HepG2 (cell line): Measurements from ENCODE around the gene ARL17B. TPM values are rescaled to one million over a fixed set of nuclear protein-coding genes. Genes with fewer than 3 reads are reported as not detected.

Source experiments
- HDAC2 ChIP-seq: sonication (generic); formaldehyde crosslinking; IDR thresholded peaks from 2 replicates; pipeline ENCODE4 v1.4.0; 2020; ENCODE audit warnings: missing genetic modification reagents
- NFKB2 ChIP-seq: sonication (generic); formaldehyde crosslinking; IDR thresholded peaks from 2 replicates; pipeline ENCODE4 v1.4.0; 2020; ENCODE audit warnings: missing genetic modification reagents, borderline replicate concordance
- RARG ChIP-seq: sonication (generic); formaldehyde crosslinking; IDR thresholded peaks from 2 replicates; pipeline ENCODE4 v1.4.0; 2020; ENCODE audit warnings: low read depth, mild to moderate bottlenecking, missing genetic modification reagents
- RFXAP ChIP-seq: sonication (generic); formaldehyde crosslinking; IDR thresholded peaks from 2 replicates; pipeline ENCODE4 v1.4.0; 2020; ENCODE audit warnings: missing genetic modification reagents, borderline replicate concordance
- SNAPC2 ChIP-seq: sonication (generic); formaldehyde crosslinking; IDR thresholded peaks from 2 replicates; pipeline ENCODE4 v1.8.1; 2022; ENCODE audit warnings: mild to moderate bottlenecking, missing genetic modification reagents
- TEAD3 ChIP-seq: optimal IDR thresholded peaks from 2 replicates; pipeline ENCODE3; 2016; ENCODE audit warnings: borderline replicate concordance
- XBP1 ChIP-seq: sonication (generic); formaldehyde crosslinking; IDR thresholded peaks from 2 replicates; pipeline ENCODE4 v1.5.0; 2020; ENCODE audit warnings: missing genetic modification reagents
- ZKSCAN1 ChIP-seq: fragments of 150-350 bp; IDR thresholded peaks from 2 replicates; pipeline ENCODE4 v1.6.1; 2014; ENCODE audit warnings: low read length
- ZNF138 ChIP-seq: sonication (generic); formaldehyde crosslinking; IDR thresholded peaks from 2 replicates; pipeline ENCODE4 v1.5.0; 2020; ENCODE audit warnings: mild to moderate bottlenecking, low read depth, missing genetic modification reagents
- ZNF232 ChIP-seq: sonication (generic); formaldehyde crosslinking; IDR thresholded peaks from 2 replicates; pipeline ENCODE4 v1.4.0; 2020; ENCODE audit warnings: missing genetic modification reagents, borderline replicate concordance
- ZNF317 ChIP-seq: sonication (generic); formaldehyde crosslinking; IDR thresholded peaks from 2 replicates; pipeline ENCODE4 v1.5.0; 2020; ENCODE audit warnings: mild to moderate bottlenecking, missing genetic modification reagents
- ZNF761 ChIP-seq: sonication (generic); formaldehyde crosslinking; conservative IDR thresholded peaks from 2 replicates; pipeline ENCODE4 v1.4.0; 2020; ENCODE audit warnings: mild to moderate bottlenecking, missing genetic modification reagents
- polyA plus RNA-seq, 8 experiments: library from polyadenylated mRNA; depleted of rRNA in 3 of 8; stranded (reverse) in 7 of 8; unstranded in 1 of 8; fragments of >200 nt; fragmentation: Illumina TruSeq in 4 of 8; extraction: Trizol in 4 of 8; gene quantifications; 2 replicates each; pipeline versions ENCODE4 v1.2.1 to v1.2.3, GENCODE V29; 2011 to 2016; ENCODE audit warnings: low read depth in 4 of 8, missing spikeins in 1 of 8, mixed read lengths in 1 of 8; ENCODE audit not compliant: insufficient read depth in 1 of 8
- total RNA-seq, 5 experiments: library from RNA; depleted of rRNA; stranded (reverse); fragments of >200 nt; fragmentation: Illumina TruSeq; extraction: Trizol; gene quantifications; 2 replicates each; pipeline ENCODE4 v1.2.3, GENCODE V29; 2016; ENCODE audit warnings: low read depth in 1 of 5
- TF ChIP-seq, protein P1 (sequence below): sonication (generic); formaldehyde crosslinking; IDR thresholded peaks from 2 replicates; pipeline ENCODE4 v1.4.0; 2020; ENCODE audit warnings: missing genetic modification reagents, borderline replicate concordance
- TF ChIP-seq, protein P2 (sequence below): sonication (generic); formaldehyde crosslinking; IDR thresholded peaks from 2 replicates; pipeline ENCODE4 v1.5.0; 2020; ENCODE audit warnings: missing genetic modification reagents
- TF ChIP-seq, protein P3 (sequence below): sonication (generic); formaldehyde crosslinking; IDR thresholded peaks from 2 replicates; pipeline ENCODE4 v1.4.0; 2020; ENCODE audit warnings: missing genetic modification reagents
- TF ChIP-seq, protein P4 (sequence below): sonication (generic); formaldehyde crosslinking; IDR thresholded peaks from 2 replicates; pipeline ENCODE4 v1.4.0; 2020; ENCODE audit warnings: missing genetic modification reagents
- TF ChIP-seq, protein P5 (sequence below): sonication (generic); formaldehyde crosslinking; IDR thresholded peaks from 2 replicates; pipeline ENCODE4 v1.4.0; 2020; ENCODE audit warnings: missing genetic modification reagents, mild to moderate bottlenecking, borderline replicate concordance

The ARL17B gene
- total and polyA plus RNA-seq, 2 of the 13 experiments (the other 11 are each of a cell fraction or from before 2014, with no cell fraction given), result 14.2 to 25.8 TPM

DNA sequence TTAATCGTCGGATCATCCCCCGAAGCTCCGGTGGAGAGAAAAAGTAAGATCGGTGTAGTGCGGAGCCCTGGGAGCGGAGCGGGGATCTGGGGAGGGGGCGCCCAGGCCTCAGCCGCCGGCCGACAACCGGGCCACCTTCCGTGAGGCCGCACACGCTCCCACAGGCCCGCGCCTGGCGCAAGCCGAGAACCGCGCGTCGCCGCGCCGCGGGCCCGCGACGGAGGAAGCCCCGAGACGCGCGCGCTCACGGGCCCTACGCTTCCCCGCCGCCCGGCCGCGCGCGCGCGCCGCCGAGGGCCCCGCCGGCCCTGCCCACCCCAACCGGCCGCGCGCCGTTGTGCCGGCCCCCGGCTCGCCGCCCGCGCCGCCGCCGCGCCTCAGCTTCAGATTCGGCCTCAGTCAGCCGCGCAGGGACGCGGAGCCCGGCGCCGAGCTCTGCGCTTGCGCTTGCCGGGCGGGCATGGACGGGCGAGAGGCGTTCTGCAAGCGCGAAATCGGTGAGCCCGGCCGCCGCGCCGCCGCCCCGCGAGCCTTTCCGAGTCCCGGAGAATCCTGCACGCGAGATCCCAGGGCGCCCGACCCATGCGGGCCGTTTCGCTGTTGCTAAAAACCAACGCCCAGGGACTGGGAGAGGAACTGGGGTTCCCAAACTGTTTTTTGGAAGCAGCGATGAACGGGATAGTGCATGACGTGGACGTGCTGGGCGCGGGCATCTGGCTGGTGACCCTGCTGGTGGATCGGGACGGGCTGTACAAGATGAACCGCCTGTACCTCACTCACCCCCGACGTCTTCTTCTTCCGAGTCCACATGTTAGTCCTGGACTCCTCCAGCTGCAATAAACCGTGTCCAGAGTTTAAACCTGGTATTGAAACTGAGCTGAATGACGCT, 94.7 kb downstream of the ARL17B start (continued):
- TF ChIP-seq HDAC2 (CRISPR knock-in tag), result no peak
- TF ChIP-seq, protein P1, sequence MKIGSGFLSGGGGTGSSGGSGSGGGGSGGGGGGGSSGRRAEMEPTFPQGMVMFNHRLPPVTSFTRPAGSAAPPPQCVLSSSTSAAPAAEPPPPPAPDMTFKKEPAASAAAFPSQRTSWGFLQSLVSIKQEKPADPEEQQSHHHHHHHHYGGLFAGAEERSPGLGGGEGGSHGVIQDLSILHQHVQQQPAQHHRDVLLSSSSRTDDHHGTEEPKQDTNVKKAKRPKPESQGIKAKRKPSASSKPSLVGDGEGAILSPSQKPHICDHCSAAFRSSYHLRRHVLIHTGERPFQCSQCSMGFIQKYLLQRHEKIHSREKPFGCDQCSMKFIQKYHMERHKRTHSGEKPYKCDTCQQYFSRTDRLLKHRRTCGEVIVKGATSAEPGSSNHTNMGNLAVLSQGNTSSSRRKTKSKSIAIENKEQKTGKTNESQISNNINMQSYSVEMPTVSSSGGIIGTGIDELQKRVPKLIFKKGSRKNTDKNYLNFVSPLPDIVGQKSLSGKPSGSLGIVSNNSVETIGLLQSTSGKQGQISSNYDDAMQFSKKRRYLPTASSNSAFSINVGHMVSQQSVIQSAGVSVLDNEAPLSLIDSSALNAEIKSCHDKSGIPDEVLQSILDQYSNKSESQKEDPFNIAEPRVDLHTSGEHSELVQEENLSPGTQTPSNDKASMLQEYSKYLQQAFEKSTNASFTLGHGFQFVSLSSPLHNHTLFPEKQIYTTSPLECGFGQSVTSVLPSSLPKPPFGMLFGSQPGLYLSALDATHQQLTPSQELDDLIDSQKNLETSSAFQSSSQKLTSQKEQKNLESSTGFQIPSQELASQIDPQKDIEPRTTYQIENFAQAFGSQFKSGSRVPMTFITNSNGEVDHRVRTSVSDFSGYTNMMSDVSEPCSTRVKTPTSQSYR (CRISPR knock-in tag), result no peak
- no peak for TF ChIP-seq ZKSCAN1
- TF ChIP-seq ZNF232 (CRISPR knock-in tag), result no peak
- TF ChIP-seq, protein P2, sequence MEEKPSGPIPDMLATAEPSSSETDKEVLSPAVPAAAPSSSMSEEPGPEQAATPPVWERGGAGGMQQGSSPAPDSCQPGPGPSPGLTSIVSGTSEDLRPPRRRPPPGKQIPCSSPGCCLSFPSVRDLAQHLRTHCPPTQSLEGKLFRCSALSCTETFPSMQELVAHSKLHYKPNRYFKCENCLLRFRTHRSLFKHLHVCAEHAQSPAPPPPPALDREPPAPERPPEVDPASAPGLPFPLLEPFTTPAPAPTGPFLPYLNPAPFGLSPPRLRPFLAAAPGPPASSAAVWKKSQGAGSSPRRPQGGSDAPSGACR, result 0 out of 2 replicates have a peak, but pooled peaks have one; percentile 68
- TF ChIP-seq SNAPC2, result 0 out of 2 replicates have a peak, but pooled peaks have one; percentile 28
- TF ChIP-seq NFKB2 (CRISPR knock-in tag), result no peak
- TF ChIP-seq, protein P3, sequence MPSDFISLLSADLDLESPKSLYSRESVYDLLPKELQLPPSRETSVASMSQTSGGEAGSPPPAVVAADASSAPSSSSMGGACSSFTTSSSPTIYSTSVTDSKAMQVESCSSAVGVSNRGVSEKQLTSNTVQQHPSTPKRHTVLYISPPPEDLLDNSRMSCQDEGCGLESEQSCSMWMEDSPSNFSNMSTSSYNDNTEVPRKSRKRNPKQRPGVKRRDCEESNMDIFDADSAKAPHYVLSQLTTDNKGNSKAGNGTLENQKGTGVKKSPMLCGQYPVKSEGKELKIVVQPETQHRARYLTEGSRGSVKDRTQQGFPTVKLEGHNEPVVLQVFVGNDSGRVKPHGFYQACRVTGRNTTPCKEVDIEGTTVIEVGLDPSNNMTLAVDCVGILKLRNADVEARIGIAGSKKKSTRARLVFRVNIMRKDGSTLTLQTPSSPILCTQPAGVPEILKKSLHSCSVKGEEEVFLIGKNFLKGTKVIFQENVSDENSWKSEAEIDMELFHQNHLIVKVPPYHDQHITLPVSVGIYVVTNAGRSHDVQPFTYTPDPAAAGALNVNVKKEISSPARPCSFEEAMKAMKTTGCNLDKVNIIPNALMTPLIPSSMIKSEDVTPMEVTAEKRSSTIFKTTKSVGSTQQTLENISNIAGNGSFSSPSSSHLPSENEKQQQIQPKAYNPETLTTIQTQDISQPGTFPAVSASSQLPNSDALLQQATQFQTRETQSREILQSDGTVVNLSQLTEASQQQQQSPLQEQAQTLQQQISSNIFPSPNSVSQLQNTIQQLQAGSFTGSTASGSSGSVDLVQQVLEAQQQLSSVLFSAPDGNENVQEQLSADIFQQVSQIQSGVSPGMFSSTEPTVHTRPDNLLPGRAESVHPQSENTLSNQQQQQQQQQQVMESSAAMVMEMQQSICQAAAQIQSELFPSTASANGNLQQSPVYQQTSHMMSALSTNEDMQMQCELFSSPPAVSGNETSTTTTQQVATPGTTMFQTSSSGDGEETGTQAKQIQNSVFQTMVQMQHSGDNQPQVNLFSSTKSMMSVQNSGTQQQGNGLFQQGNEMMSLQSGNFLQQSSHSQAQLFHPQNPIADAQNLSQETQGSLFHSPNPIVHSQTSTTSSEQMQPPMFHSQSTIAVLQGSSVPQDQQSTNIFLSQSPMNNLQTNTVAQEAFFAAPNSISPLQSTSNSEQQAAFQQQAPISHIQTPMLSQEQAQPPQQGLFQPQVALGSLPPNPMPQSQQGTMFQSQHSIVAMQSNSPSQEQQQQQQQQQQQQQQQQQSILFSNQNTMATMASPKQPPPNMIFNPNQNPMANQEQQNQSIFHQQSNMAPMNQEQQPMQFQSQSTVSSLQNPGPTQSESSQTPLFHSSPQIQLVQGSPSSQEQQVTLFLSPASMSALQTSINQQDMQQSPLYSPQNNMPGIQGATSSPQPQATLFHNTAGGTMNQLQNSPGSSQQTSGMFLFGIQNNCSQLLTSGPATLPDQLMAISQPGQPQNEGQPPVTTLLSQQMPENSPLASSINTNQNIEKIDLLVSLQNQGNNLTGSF (CRISPR knock-in tag), result peak; percentile 28
- peak; percentile 46; the same call in 1 of the 2 replicates for TF ChIP-seq RARG
- TF ChIP-seq ZNF317 (CRISPR knock-in tag), result 0 out of 2 replicates have a peak, but pooled peaks have one; percentile 48
- peak; percentile 29 for TF ChIP-seq TEAD3 (CRISPR knock-in tag)
- peak; percentile 57 for TF ChIP-seq XBP1 (CRISPR knock-in tag)
- TF ChIP-seq ZNF138 (CRISPR knock-in tag), result peak; percentile 71; the same call in 1 of the 2 replicates
- peak; percentile 60 for TF ChIP-seq ZNF761 (CRISPR knock-in tag)
- TF ChIP-seq, protein P4, sequence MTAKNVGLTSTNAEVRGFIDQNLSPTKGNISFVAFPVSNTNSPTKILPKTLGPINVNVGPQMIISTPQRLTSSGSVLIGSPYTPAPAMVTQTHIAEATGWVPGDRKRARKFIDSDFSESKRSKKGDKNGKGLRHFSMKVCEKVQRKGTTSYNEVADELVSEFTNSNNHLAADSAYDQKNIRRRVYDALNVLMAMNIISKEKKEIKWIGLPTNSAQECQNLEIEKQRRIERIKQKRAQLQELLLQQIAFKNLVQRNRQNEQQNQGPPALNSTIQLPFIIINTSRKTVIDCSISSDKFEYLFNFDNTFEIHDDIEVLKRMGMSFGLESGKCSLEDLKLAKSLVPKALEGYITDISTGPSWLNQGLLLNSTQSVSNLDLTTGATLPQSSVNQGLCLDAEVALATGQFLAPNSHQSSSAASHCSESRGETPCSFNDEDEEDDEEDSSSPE (CRISPR knock-in tag), result peak; percentile 43; the same call in 1 of the 2 replicates
- TF ChIP-seq, protein P5, sequence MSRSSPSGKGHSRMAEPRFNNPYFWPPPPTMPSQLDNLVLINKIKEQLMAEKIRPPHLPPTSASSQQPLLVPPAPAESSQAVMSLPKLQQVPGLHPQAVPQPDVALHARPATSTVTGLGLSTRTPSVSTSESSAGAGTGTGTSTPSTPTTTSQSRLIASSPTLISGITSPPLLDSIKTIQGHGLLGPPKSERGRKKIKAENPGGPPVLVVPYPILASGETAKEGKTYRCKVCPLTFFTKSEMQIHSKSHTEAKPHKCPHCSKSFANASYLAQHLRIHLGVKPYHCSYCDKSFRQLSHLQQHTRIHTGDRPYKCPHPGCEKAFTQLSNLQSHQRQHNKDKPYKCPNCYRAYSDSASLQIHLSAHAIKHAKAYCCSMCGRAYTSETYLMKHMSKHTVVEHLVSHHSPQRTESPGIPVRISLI (CRISPR knock-in tag), result no peak
- TF ChIP-seq RFXAP (CRISPR knock-in tag), result 0 out of 2 replicates have a peak, but pooled peaks have one; percentile 63
